Endothelial cell of umbilical vein (primary cell): ENCODE measurements around the gene CNIH2.

Experiments
- EZH2 ChIP-seq: IDR thresholded peaks from 2 replicates; pipeline ENCODE4 v1.6.1; 2012; ENCODE audit warnings: borderline replicate concordance, low read depth, mild to moderate bottlenecking, moderate library complexity, low read length, inconsistent platforms; ENCODE audit not compliant: severe bottlenecking
- FOS ChIP-seq: IDR thresholded peaks from 2 replicates; pipeline ENCODE4 v1.6.1; 2011; ENCODE audit warnings: mild to moderate bottlenecking, low read length, moderate library complexity, borderline replicate concordance; ENCODE audit not compliant: insufficient read depth
- GATA2 ChIP-seq: IDR thresholded peaks from 2 replicates; pipeline ENCODE4 v1.7.0; 2011; ENCODE audit warnings: low read depth, mild to moderate bottlenecking, moderate library complexity, mixed read lengths, low read length; ENCODE audit not compliant: insufficient read length, insufficient read depth
- JUN ChIP-seq: IDR thresholded peaks from 2 replicates; pipeline ENCODE4 v1.6.1; 2011; ENCODE audit warnings: borderline replicate concordance, low read depth; ENCODE audit not compliant: insufficient read length, insufficient read depth
- MYC ChIP-seq: IDR thresholded peaks from one replicate; pipeline ENCODE4 v1.6.1; 2011; ENCODE audit warnings: mild to moderate bottlenecking, low read depth, low read length
- POLR2A ChIP-seq: IDR thresholded peaks from 2 replicates; pipeline ENCODE4 v1.6.1; 2012; ENCODE audit warnings: low read depth, mild to moderate bottlenecking, control low read depth, low read length
- POLR2AphosphoS5 ChIP-seq: IDR thresholded peaks from 2 replicates; pipeline ENCODE4 v1.6.1; 2012; ENCODE audit warnings: low read depth, mild to moderate bottlenecking, control low read depth, low read length, moderate library complexity; ENCODE audit not compliant: insufficient read depth
- TF ChIP-seq, protein P1 (sequence below), 2 donors: IDR thresholded peaks; 1 replicate in 1 of 2; 2 replicates in 1 of 2; pipeline ENCODE4 v1.5.1; 2011; ENCODE audit warnings: low read length in 2 of 2, mild to moderate bottlenecking in 2 of 2, moderate library complexity in 2 of 2, control low read depth in 1 of 2, inconsistent platforms in 1 of 2, low read depth in 1 of 2; ENCODE audit not compliant: insufficient read depth in 1 of 2; ENCODE audit errors: extremely low read depth in 1 of 2
- TF ChIP-seq, protein P2 (sequence below): IDR thresholded peaks from 2 replicates; pipeline ENCODE4 v1.6.1; 2011; ENCODE audit not compliant: insufficient read depth, insufficient read length

DNA sequence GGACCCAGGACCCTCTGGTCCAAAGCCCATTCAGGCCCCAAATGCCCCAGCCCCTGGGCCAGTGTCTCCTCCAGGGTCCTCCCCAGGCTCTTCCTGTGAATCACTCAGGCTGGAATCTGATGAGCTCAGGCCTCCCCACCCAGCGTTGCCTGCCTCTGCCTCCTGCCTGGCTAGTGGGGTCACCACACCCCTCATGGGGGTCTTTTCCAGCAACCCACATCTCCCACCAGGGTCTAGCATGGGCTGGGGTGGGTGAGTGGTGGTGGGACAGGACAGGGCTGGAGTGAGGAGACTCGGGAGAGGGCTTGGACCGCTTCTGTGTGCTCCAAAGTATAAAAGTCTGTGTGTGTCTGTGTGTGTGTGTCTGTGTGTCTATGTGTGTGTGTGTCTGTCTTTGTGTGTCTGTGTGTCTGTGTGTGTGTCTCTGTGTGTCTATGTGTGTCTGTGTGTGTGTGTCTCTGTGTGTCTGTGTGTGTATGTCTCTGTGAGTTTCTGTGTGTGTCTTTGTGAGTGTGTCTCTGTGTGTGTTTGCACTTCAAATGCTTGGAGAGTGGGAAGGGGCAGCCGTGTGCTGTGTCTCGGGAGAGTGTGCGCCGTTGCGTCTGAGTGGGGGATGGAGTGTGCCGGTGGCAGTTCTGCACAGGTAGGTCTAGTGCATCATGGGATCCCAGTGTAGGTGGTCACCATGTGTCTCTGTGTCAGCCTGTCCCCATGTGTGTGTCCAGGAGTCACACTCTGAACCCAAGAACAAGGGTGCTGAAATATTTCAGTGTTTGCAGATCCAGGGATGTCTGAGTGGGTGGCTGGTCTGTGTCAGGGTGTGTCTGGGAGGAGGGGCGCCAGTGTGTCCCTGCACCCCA lies 49.4 kb downstream of the CNIH2 start:
- TF ChIP-seq, protein P1, sequence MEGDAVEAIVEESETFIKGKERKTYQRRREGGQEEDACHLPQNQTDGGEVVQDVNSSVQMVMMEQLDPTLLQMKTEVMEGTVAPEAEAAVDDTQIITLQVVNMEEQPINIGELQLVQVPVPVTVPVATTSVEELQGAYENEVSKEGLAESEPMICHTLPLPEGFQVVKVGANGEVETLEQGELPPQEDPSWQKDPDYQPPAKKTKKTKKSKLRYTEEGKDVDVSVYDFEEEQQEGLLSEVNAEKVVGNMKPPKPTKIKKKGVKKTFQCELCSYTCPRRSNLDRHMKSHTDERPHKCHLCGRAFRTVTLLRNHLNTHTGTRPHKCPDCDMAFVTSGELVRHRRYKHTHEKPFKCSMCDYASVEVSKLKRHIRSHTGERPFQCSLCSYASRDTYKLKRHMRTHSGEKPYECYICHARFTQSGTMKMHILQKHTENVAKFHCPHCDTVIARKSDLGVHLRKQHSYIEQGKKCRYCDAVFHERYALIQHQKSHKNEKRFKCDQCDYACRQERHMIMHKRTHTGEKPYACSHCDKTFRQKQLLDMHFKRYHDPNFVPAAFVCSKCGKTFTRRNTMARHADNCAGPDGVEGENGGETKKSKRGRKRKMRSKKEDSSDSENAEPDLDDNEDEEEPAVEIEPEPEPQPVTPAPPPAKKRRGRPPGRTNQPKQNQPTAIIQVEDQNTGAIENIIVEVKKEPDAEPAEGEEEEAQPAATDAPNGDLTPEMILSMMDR (IDR thresholded peaks at IDR 0.05; ENCODE audit: extremely low read depth in 1 of 2, insufficient read depth in 1 of 2, low read depth in 1 of 2, low read length in 2 of 2), result no peak
- TF ChIP-seq POLR2AphosphoS5 (no peak), POLR2A (no peak), EZH2 (no peak), GATA2 (no peak), FOS (peak; percentile 37), JUN (no peak), MYC (no peak)
- TF ChIP-seq, protein P2, sequence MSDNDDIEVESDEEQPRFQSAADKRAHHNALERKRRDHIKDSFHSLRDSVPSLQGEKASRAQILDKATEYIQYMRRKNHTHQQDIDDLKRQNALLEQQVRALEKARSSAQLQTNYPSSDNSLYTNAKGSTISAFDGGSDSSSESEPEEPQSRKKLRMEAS, result no peak
